Activated naive CD8-positive, alpha-beta T cell treated with anti-CD3 and anti-CD28 coated beads, Interleukin-2, amount 50 U/mL, for 24 hours (primary cell): ENCODE data around the gene ACSM4.
"Not testable (repeated sequence)": the region's sequence is repeated elsewhere in the genome, so short reads cannot be mapped to it uniquely, and the experiment has no call there.

ENCODE experiments used
- ATAC-seq: fragments of 150-1000 bp; cut with Tn5 transposase; one replicate; pipeline ENCODE4 v1.10.0; 2021
- DNase-seq: peaks from one replicate; pipeline ENCODE4 v3.0.0; 2021
- H3K27ac Mint-ChIP-seq: one replicate; pipeline ENCODE4 v1.8.0; 2021; ENCODE audit warnings: mild to moderate bottlenecking, mixed read lengths
- H3K27me3 Mint-ChIP-seq: one replicate; pipeline ENCODE4 v1.8.0; 2021; ENCODE audit warnings: mixed read lengths
- H3K36me3 Mint-ChIP-seq: one replicate; pipeline ENCODE4 v1.8.0; 2021; ENCODE audit warnings: low read depth, mixed read lengths
- H3K4me1 Mint-ChIP-seq: one replicate; pipeline ENCODE4 v1.8.0; 2021; ENCODE audit warnings: mixed read lengths
- H3K4me3 Mint-ChIP-seq: one replicate; pipeline ENCODE4 v1.8.0; 2021; ENCODE audit warnings: mild to moderate bottlenecking, moderate library complexity, mixed read lengths
- H3K9me3 Mint-ChIP-seq: one replicate; pipeline ENCODE4 v1.8.0; 2021; ENCODE audit warnings: mixed read lengths

Gene ACSM4

GRCh38 chr12:7303772-7304171 is at the start of gene ACSM4:
Gene ACSM4, plus strand, starts transcription at chr12:7304072. Its CDS starts 260 bp downstream, at chr12:7304332.
- peaks cover 8% of the 10 kb centered on the region for H3K27me3 Mint-ChIP-seq
- H3K4me3 Mint-ChIP-seq: no peak within 1 kb of the TSS
- H3K9me3 Mint-ChIP-seq: no peaks in the 10 kb centered on the region
- H3K27ac Mint-ChIP-seq: no peak within 1 kb of the TSS
- DNase-seq (no peak), ATAC-seq (no peak)
- no peaks in the 10 kb centered on the region for H3K36me3 Mint-ChIP-seq
- H3K4me1 Mint-ChIP-seq: no peaks in the 10 kb centered on the region

- Mint-ChIP-seq H3K4me3 (no peak overlapping the region), H3K4me1 (no peaks in the 10 kb centered on the region), H3K27ac (no peak overlapping the region), H3K9me3 (no peaks in the 10 kb centered on the region), H3K27me3 (peaks cover 17% of the 10 kb centered on the region), H3K36me3 (no peaks in the 10 kb centered on the region)
- no peak for ATAC-seq
- DNase-seq: no peak
These were observed 44.8 kb upstream of the ACSM4 start for GRCh38 chr12:7259060-7259459.

- Mint-ChIP-seq H3K4me1 (no peaks in the 10 kb centered on the region), H3K27me3 (peaks cover 10% of the 10 kb centered on the region), H3K9me3 (no peaks in the 10 kb centered on the region), H3K36me3 (no peaks in the 10 kb centered on the region), H3K4me3 (no peak overlapping the region), H3K27ac (no peak overlapping the region)
- no peak for ATAC-seq
- DNase-seq: no peak
These were observed 39.3 kb upstream of the ACSM4 start for GRCh38 chr12:7264538-7264937.

- no peaks in the 10 kb centered on the region for H3K36me3 Mint-ChIP-seq
- H3K4me3 Mint-ChIP-seq: no peak overlapping the region
- H3K27ac Mint-ChIP-seq: no peak overlapping the region
- no peaks in the 10 kb centered on the region for H3K9me3 Mint-ChIP-seq
- no peaks in the 10 kb centered on the region for H3K4me1 Mint-ChIP-seq
- ATAC-seq: no peak
- H3K27me3 Mint-ChIP-seq: peaks cover 6% of the 10 kb centered on the region
- no peak for DNase-seq
These were observed 38.6 kb upstream of the ACSM4 start for GRCh38 chr12:7265251-7265650.

- Mint-ChIP-seq H3K27me3 (peaks cover 2% of the 10 kb centered on the region), H3K27ac (no peak overlapping the region), H3K4me3 (no peak overlapping the region), H3K4me1 (no peaks in the 10 kb centered on the region), H3K36me3 (no peaks in the 10 kb centered on the region), H3K9me3 (no peaks in the 10 kb centered on the region)
- DNase-seq (no peak), ATAC-seq (no peak)
These were observed 34.6 kb upstream of the ACSM4 start for GRCh38 chr12:7269273-7269672.

GRCh38 chr12:7271893-7272514 is 31.9 kb upstream of the ACSM4 start:
- peaks cover 2% of the 10 kb centered on the region for H3K27me3 Mint-ChIP-seq
- no peak overlapping the region for H3K4me3 Mint-ChIP-seq
- no peaks in the 10 kb centered on the region for H3K9me3 Mint-ChIP-seq
- no peaks in the 10 kb centered on the region for H3K4me1 Mint-ChIP-seq
- no peaks in the 10 kb centered on the region for H3K36me3 Mint-ChIP-seq
- ATAC-seq (no peak), DNase-seq (no peak)
- H3K27ac Mint-ChIP-seq: no peak overlapping the region

- H3K36me3 Mint-ChIP-seq, ATAC-seq: not testable (repeated sequence)
These were observed 28.4 kb upstream of the ACSM4 start for GRCh38 chr12:7275482-7275881.

GRCh38 chr12:7282844-7283243 is 21.0 kb upstream of the ACSM4 start:
- no peak overlapping the region for H3K4me3 Mint-ChIP-seq
- DNase-seq: no peak
- no peak for ATAC-seq

More at GRCh38 chr12:7275482-7275881, 28.4 kb upstream of the ACSM4 start:
- not testable (repeated sequence) for H3K4me3 Mint-ChIP-seq, DNase-seq, H3K27ac Mint-ChIP-seq, H3K4me1 Mint-ChIP-seq, H3K27me3 Mint-ChIP-seq
- peaks cover 10% of the 10 kb centered on the region for H3K9me3 Mint-ChIP-seq

GRCh38 chr12:7289743-7290142 is 14.1 kb upstream of the ACSM4 start:
- ATAC-seq: no peak
- H3K4me1 Mint-ChIP-seq: no peaks in the 10 kb centered on the region
- H3K4me3 Mint-ChIP-seq: no peak overlapping the region
- no peaks in the 10 kb centered on the region for H3K36me3 Mint-ChIP-seq
- H3K27me3 Mint-ChIP-seq: peaks cover 8% of the 10 kb centered on the region
- DNase-seq: no peak
- H3K27ac Mint-ChIP-seq: no peak overlapping the region
- peaks cover 32% of the 10 kb centered on the region for H3K9me3 Mint-ChIP-seq

More at GRCh38 chr12:7282844-7283243, 21.0 kb upstream of the ACSM4 start:
- Mint-ChIP-seq H3K9me3 (peaks cover 27% of the 10 kb centered on the region), H3K36me3 (no peaks in the 10 kb centered on the region), H3K27ac (no peak overlapping the region), H3K27me3 (peaks cover 18% of the 10 kb centered on the region), H3K4me1 (no peaks in the 10 kb centered on the region)

GRCh38 chr12:7290588-7290987 is 13.3 kb upstream of the ACSM4 start:
- H3K27ac Mint-ChIP-seq, H3K4me1 Mint-ChIP-seq, H3K36me3 Mint-ChIP-seq, ATAC-seq, H3K4me3 Mint-ChIP-seq, H3K27me3 Mint-ChIP-seq, DNase-seq: not testable (repeated sequence)
- peaks cover 29% of the 10 kb centered on the region for H3K9me3 Mint-ChIP-seq

- Mint-ChIP-seq H3K27ac (no peak overlapping the region), H3K27me3 (peaks cover 5% of the 10 kb centered on the region), H3K36me3 (no peaks in the 10 kb centered on the region), H3K4me1 (no peaks in the 10 kb centered on the region), H3K4me3 (no peak overlapping the region), H3K9me3 (peaks cover 18% of the 10 kb centered on the region)
- ATAC-seq (no peak), DNase-seq (no peak)
These were observed 11.6 kb upstream of the ACSM4 start for GRCh38 chr12:7292300-7292699.

- H3K27me3 Mint-ChIP-seq: peaks cover 5% of the 10 kb centered on the region
- H3K27ac Mint-ChIP-seq: no peak overlapping the region
- no peak for ATAC-seq
- DNase-seq: no peak
- H3K9me3 Mint-ChIP-seq: peaks cover 10% of the 10 kb centered on the region
- no peak overlapping the region for H3K4me3 Mint-ChIP-seq
- no peaks in the 10 kb centered on the region for H3K4me1 Mint-ChIP-seq
- no peaks in the 10 kb centered on the region for H3K36me3 Mint-ChIP-seq
These were observed 10.2 kb upstream of the ACSM4 start for GRCh38 chr12:7293670-7294069.

- ATAC-seq (no peak), DNase-seq (no peak)
- H3K4me1 Mint-ChIP-seq: no peaks in the 10 kb centered on the region
- no peaks in the 10 kb centered on the region for H3K36me3 Mint-ChIP-seq
- no peak overlapping the region for H3K4me3 Mint-ChIP-seq
- H3K27ac Mint-ChIP-seq: no peak overlapping the region
- peaks cover 5% of the 10 kb centered on the region for H3K27me3 Mint-ChIP-seq
- H3K9me3 Mint-ChIP-seq: peaks cover 2% of the 10 kb centered on the region
These were observed 8.3 kb upstream of the ACSM4 start for GRCh38 chr12:7295529-7295928.

GRCh38 chr12:7297865-7298264 is 6.0 kb upstream of the ACSM4 start:
- ATAC-seq (no peak), DNase-seq (no peak)
- H3K27ac Mint-ChIP-seq: no peak overlapping the region
- no peaks in the 10 kb centered on the region for H3K4me1 Mint-ChIP-seq
- H3K4me3 Mint-ChIP-seq: no peak overlapping the region
- H3K36me3 Mint-ChIP-seq: no peaks in the 10 kb centered on the region
- H3K27me3 Mint-ChIP-seq: peaks cover 6% of the 10 kb centered on the region
- H3K9me3 Mint-ChIP-seq: no peaks in the 10 kb centered on the region

- Mint-ChIP-seq H3K4me3 (no peak overlapping the region), H3K27ac (no peak overlapping the region), H3K9me3 (no peaks in the 10 kb centered on the region), H3K27me3 (peaks cover 8% of the 10 kb centered on the region), H3K36me3 (no peaks in the 10 kb centered on the region), H3K4me1 (no peaks in the 10 kb centered on the region)
- ATAC-seq (no peak), DNase-seq (no peak)
These were observed 1.4 kb upstream of the ACSM4 start for GRCh38 chr12:7302266-7302986.
